Renal cortex interstitium (tissue), 15 donors: ENCODE data around the gene ANKRD44. TPM values are rescaled to one million over a fixed set of nuclear protein-coding genes. Genes with fewer than 3 reads are reported as not detected.
"Not testable (repeated sequence)": the region's sequence is repeated elsewhere in the genome, so short reads cannot be mapped to it uniquely, and the experiment has no call there.

Source experiments
- DNase-seq, 11 donors: peaks; one replicate each; pipeline ENCODE4 v3.0.0-alpha.2; 2013; ENCODE audit warnings: low read depth in 9 of 11, low spot score in 4 of 11; ENCODE audit errors: extremely low read depth in 1 of 11
- long read RNA-seq, 16 experiments: transcript quantifications; one replicate each; lab custom pipeline, GENCODE V29; 2026
- polyA plus RNA-seq, 3 donors: library from polyadenylated mRNA; unstranded; fragments of 120-200 nt; gene quantifications; one replicate each; pipeline ENCODE4 v1.2.1, GENCODE V29; 2013; ENCODE audit not compliant: insufficient read length in 3 of 3

Gene ANKRD44
- polyA plus RNA-seq, result 10 to 100 TPM; 10.1 to 16.0 (median 11.5) TPM
- long read RNA-seq, donor 1, full-length matches to known transcripts, result 1 of 1 reads
- long read RNA-seq, donor 1, partial matches to known transcripts, result 0 of 1 reads
- long read RNA-seq, donor 1, other reads (novel, unspliced or antisense), result 0 of 1 reads
- long read RNA-seq, donor 2, full-length matches to known transcripts, result 1 of 1 reads
- long read RNA-seq, donor 2, partial matches to known transcripts, result 0 of 1 reads
- long read RNA-seq, donor 2, other reads (novel, unspliced or antisense), result 0 of 1 reads
- long read RNA-seq, donor 3, full-length matches to known transcripts, result 1 of 1 reads
- long read RNA-seq, donor 3, partial matches to known transcripts, result 0 of 1 reads
- long read RNA-seq, donor 3, other reads (novel, unspliced or antisense), result 0 of 1 reads
- long read RNA-seq, donor 4, result 0 reads
- long read RNA-seq, donor 5, result 0 reads
- long read RNA-seq, donor 6, partial matches to known transcripts, result 17 of 17 reads
- long read RNA-seq, donor 6, other reads (novel, unspliced or antisense), result 0 of 17 reads
- long read RNA-seq, donor 7, result 0 reads
- long read RNA-seq, donor 8, result 0 reads
- long read RNA-seq, donor 9, result 0 reads
- long read RNA-seq, donor 10, full-length matches to known transcripts, result 1 of 8 reads
- long read RNA-seq, donor 10, partial matches to known transcripts, result 7 of 8 reads
- long read RNA-seq, donor 10, other reads (novel, unspliced or antisense), result 0 of 8 reads
- long read RNA-seq, donor 11, full-length matches to known transcripts, result 2 of 2 reads
- long read RNA-seq, donor 11, partial matches to known transcripts, result 0 of 2 reads
- long read RNA-seq, donor 11, other reads (novel, unspliced or antisense), result 0 of 2 reads
- long read RNA-seq, donor 12, result 0 reads
- long read RNA-seq, donor 13, full-length matches to known transcripts, result 2 of 2 reads
- long read RNA-seq, donor 13, partial matches to known transcripts, result 0 of 2 reads
- long read RNA-seq, donor 13, other reads (novel, unspliced or antisense), result 0 of 2 reads
- long read RNA-seq, donor 14, partial matches to known transcripts, result 0 of 2 reads
- long read RNA-seq, donor 14, other reads (novel, unspliced or antisense), result 0 of 2 reads
- long read RNA-seq, donor 15, result 0 reads
- long read RNA-seq, donor 16, partial matches to known transcripts, result 0 of 1 reads
- long read RNA-seq, donor 16, other reads (novel, unspliced or antisense), result 0 of 1 reads

DNA sequence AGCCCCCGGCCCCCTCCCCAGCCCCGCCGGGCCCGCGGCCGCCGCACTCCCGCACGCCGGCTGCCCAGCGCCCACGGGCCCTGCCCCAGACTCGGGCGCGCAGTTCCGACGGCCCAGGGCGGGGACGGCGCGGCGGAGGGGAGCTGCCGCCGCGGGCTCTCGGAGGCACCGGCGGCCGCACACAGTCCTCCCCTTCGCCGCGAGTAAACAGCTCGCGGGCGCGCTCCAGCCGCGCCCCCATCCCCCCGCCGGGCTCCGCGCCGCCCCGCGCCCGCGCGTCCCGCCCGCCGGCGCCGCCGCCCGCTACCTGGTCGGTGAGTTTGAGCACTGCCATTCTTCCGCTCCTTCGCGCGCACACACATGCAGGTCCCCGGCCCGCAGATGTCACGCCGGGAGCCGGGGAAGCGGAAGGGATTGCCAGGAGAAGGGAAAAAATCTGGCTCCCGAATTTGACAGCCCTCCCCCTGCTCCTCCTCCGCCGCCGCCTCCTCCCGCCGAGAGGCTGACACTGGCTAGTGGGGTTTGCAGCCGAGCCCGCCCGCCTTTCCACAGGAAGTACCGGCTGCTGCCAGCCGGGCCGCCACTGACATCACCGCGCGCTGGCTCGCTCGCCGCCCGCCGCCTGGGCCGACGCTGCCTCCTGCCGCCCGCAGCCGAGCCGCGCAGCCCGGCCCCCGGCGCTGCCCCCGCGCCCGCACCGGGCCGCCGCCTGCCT is at the start of gene ANKRD44:
ANKRD44 (minus strand) TSS at position 510 of the 715 bp plus-strand sequence; CDS start at position 334, 176 bp downstream.
- peak in 9 of 11 donors; percentile 53 to 75 (median 68) for DNase-seq

DNA sequence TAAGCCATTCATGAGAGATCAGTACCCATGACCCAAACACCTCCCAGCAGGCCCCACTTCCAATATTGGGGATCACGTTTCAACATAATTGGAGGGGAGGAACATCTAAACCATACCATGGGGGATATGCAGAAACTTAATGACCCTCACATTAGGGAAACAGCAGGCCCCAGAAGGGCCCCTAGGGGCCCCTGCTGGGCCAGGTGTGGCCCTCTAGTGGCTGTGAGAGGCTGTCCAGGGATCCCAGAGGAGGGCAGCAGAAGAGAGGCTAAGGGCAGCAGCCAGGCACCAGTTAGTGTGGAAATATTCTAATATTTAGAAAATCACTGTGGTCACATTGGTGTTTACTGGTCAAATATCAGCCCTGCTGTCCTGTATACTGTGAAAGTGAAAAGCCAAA is 49.3 kb upstream of the ANKRD44 start:
- no peak for DNase-seq

DNA sequence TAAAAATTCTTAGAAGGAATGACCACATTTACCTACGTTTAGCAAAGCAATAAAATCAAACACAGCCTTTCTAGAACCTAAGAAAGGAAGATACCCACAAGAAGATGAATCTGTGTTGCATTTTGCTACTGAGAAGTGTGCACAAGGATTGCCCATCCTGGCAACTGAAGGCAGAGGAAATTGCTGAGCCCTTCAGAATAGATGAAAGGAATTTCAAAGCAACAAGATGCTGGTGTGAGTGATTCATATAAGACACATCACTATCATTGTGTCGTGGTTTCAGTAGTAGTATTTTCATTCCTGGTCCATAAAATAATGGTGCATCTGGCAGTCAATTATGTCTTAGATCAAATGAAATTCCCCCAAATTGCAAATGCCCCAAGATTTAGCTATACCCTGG is 48.4 kb upstream of the ANKRD44 start:
- DNase-seq, result no peak

DNA sequence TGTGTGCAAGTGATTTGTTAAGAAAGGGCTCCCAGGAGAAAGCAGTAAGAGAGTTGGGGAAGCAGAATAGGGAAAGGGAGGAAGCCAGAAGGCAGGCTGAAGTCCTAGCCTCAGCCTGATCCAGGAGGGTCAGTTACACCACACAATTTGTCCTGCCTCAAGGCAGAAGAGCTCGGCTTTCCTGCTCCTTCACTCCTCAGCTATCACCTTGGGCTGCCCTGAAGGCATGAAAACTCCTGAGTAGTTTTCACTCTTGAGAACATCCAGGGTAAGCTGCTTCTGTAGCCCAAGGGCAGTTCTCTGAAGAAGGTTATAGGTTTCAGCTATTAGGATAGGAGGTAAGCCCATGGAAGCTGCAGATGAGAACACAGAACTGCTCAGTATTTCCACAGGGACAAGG is 47.4 kb upstream of the ANKRD44 start:
- DNase-seq, result no peak

DNA sequence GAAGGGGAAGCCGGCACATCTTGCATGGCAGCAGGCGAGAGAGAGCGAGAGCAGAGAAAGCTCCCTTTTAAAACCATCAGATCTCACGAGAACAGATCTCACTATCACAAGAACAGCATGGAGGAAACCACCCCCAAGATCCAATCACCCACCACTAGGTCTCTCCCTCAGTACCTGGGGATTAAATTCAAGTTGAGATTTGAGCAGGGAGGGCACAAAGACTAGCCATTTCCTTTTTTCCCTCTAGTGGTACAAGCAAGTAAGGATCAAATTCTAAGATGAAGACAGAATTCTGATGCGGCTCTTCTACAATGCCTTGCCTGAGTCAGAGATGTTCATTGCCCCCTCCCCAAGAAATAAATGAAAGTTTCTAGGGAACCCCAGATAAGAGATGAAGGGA is 45.6 kb upstream of the ANKRD44 start:
- DNase-seq, result no peak

DNA sequence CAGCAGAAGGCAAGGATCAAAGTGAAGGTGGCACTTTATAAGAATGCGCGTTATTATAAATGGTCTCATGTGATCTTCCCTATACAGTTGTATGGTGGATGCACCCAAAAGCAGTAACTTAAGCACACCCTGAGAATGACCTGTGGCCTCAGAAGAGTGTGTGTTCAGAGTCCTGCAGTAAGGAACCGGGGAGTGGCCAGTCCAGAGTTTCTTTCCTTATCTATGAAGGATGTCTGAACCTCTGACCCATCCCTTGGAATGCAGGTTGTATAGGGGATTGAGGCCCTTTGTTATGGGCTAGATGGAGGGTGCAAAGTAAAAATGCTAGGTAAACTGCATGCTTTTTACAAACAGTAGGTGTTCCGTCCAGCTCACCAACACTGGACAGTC is 43.6 kb upstream of the ANKRD44 start:
- DNase-seq, result no peak

DNA sequence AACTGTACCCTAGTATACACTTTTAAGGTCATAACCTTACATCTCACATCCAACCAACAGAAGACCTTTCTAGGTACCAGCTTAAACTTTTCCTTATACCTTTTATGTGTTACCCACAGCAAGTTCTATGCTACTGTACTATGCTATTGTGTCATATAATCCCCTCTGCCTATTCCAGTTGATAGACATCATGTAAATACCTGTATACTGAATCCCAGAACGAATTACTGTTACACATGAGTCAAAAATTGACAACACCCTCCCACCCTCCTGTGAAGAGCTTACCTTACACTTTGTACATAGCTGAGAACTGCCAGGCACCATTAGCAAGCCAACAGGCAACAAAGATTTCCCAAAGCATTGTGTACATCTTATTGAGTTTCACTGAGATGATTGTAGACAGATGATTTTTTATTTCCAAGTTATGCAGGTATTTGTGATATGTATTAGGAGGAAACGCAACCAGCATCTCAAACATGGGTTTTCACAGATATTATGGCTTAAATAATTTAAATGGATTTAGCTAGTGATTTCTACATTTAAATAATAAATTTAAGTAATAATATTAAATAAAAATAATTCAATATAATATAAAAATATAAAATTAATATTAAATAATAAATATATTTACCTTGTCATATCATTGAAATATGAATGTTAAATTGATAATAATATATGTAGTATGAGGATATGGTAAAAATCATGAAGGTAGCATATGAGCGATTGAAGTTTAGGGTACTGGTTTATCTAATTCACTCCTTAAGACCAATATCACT is 43.0 kb upstream of the ANKRD44 start:
- no peak for DNase-seq

DNA sequence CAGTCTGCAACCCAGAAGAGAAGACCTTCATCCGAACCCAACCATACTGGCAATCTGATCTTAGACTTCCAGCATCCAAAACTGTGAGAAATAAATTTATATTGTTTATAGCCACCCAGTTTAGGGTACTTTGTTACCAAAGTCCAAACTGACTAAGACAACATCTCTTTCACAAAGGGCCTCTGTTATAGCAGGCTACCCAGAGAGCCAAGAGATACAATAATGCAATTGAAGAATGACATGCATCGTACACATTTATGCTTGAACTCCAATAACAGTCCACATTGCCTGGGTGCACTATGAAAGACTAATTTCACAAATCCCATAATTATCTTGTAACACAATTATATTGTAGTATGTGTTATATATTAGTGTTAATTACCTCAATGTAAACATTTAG is 39.1 kb upstream of the ANKRD44 start:
- DNase-seq, result no peak

DNA sequence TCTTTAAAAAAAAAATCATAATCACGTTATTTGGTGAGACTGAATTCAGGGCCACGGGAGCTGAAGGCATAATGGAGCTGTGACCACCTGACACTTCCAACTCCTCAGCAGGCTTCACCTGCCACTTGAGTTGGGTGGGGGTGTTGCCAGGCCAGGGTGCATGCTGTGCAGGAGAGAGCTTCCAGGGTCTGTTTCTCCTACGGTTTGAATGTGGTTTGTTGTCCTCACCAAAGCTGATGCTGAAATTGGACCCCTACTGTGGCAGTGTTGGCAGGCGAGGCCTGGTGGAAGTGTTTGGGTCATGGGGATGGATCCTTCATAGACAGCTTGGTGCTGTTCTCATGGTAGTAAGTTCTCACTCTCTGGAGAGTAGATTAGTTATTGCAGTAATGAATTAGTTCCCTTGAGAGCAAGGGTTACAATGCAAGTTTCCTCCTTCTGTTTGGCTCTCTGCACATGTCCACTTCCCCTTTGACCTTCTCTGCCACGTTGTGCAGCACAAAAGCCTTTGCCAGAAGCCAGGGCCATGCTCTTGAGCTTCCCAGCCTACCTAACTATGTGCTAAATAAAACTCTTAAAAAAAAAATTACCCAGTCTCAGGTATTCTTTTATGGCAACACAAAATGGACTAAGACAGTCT is 38.3 kb upstream of the ANKRD44 start:
- no peak for DNase-seq

DNA sequence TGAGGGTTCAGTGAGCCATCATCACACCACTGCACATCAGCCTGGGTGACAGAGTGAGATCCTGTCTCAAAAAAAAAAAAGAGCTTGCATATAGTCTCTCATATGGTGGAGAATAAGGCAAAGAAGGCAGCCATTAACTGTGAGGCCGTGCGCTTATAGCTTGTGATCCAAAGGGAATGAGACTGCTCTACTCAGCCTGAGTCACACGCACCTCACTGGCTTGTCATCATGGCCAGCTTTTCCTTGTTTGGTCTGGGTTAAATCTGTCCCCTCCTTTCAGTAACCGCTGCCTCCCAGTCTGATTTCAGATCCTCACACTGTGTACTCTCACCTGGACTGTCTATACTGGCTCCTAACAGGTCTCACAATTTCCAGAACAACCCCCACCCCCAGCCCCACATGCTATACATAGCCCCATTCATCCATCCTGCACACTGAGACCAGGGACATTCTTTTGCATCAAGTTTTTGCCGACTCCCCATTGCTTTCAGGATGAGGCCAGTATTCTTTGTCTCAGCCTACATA is 35.3 kb upstream of the ANKRD44 start:
- DNase-seq, result no peak

DNA sequence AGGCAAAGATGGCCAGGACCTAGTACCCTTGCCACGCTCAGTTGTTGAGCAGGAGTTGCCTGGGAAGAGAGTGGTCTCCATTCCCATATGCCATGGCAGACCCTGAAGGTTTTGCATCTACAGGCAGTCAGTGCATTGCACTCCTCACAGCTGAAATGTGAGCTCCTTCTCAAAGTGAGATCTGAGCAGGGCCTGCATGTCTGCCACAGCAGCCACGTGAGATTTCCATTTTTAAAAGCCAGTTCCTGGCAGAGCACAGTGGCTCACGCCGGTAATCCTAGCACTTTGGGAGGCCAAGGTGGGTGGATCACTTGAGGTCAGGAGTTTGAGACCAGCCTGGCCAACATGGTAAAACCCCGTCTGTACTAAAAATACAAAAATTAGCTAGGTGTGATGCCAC is 33.4 kb upstream of the ANKRD44 start:
- DNase-seq, result not testable (repeated sequence)

DNA sequence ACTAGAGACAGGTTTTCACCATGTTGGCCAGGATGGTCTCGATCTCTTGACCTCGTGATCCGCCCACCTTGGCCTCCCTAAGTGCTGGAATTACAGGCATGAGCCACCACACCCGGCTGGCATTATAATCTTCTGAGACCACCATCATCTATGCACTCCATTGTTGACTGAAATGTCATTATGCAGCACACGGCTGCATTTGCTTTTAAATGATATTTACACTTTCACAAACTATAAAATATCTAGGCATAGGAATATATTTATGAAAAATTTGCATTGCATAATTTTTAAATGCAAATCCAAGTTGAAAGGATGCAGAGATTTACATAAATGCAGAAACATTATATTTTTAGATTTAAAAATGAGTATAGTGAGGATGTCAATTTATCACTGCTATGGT is 30.0 kb upstream of the ANKRD44 start:
- no peak for DNase-seq

DNA sequence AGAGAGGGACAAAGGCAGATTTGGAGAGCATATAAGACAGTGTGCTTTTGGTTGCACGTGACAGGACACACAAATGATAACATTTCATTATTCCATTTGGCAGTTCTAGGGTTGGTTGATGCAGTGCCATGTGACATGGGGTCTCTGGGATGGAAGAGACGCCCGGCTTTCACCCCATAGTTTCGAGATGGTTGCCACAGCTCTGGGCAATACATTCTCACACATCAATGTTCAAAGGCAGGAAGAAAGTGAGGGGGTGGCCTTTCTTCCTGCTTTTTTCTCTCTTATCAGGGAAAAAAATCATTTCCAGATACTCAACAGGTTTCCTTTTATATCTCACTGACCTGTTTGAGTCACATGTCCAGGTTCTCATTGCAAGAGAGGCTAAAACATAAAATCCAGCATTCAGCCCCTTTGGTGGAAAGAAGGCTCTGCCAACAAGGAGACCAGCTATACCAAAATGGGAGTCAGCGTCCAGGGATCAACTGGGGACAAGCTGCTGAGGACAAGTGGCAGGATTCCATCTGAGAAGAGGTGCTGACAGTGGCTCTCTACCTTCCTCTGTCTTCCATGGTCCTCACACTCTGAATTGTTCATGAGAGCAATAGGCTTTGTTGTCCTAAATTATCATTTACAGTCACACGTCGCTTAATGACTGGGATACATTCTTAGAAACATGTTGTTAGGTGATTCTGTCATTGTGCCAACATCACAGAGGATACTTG is 29.1 kb upstream of the ANKRD44 start:
- no peak for DNase-seq

DNA sequence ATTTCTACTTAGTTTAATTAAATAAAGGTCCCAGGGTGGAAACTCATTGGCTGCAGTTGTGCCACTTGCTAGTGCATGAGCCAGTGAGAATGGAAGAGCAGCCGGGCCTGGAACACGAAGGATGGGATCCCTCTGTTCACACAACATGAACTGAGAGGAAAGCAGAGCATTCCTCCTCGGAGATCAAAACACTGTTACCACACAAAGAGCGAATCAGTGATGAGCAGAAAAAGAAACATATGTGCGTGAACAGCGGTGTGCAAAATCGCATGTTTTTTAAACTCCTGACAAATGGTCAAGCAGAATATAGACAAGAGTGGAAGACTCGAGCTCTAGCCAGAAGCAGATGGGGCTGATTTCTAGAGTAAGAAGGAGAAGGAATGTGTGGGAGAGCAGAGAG is 28.4 kb upstream of the ANKRD44 start:
- no peak for DNase-seq

DNA sequence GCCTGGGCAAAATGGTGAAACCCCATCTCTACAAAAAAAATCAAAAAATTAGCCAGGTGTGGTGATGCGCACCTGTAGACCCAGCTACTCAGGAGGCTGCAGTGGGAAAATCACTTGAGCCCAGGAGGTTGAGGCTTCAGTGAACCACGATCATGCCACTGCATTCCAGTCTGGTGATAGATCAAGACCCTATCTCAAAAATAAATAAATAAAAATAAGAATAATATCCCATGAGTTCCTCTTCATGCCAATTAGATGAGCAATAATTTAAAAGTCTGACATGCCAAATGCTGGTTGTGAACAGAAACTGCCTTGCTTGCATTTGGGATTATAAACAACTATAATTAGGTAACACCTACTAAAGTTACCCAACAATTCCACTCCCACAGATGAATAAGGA is 22.1 kb upstream of the ANKRD44 start:
- DNase-seq, result no peak

DNA sequence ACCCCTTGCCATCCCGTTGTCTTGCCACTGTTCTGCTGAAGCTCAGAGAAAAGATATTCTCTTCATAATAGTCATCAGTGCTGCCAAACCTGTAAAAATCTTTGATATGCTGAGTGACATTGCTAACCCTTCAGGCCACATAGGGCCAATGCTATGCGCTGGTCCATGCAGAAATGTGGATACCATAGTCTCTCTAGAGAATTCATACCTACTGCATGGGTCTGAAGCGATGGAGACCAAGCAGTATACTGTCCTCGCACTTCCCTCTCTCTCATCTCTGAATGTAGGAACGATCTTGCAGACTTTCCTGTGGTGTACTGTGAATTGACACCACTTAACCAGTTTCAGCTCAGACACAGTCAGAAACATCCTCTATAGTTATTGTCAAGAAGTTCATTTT is 17.9 kb upstream of the ANKRD44 start:
- no peak for DNase-seq
